Heart right ventricle (tissue), 16 donors: ENCODE results near the gene SDCCAG8. TPM values are rescaled to one million over a fixed set of nuclear protein-coding genes. Genes with fewer than 3 reads are reported as not detected.

Source experiments
- ATAC-seq, 8 donors: fragments of 200-7000 bp; cut with Tn5 transposase; one replicate each; pipeline ENCODE4 v1.9.1; 2020; ENCODE audit warnings: mild to moderate bottlenecking in 8 of 8, moderate library complexity in 8 of 8, moderate number of reproducible peaks in 1 of 8
- DNase-seq, 2 donors: peaks; one replicate each; pipeline ENCODE4 v3.0.0-alpha.2; 2020
- H3K27ac ChIP-seq, 10 donors: fragments of 200-600 bp; sonication (generic) in 2 of 10; one replicate each; pipeline versions ENCODE4 v1.5.0 to v1.8.0; 2020 to 2022; ENCODE audit warnings: mild to moderate bottlenecking in 3 of 10
- H3K27me3 ChIP-seq, 7 donors: fragments of 200-600 bp; one replicate each; pipeline ENCODE4 v1.8.0; 2021 to 2022; ENCODE audit warnings: mild to moderate bottlenecking in 2 of 7
- H3K36me3 ChIP-seq, 9 donors: fragments of 200-600 bp; sonication (generic) in 1 of 9; one replicate each; pipeline versions ENCODE4 v1.5.0 to v1.8.0; 2020 to 2022; ENCODE audit warnings: mild to moderate bottlenecking in 2 of 9
- H3K4me1 ChIP-seq, 9 donors: fragments of 200-600 bp; sonication (generic) in 1 of 9; one replicate each; pipeline versions ENCODE4 v1.5.0 to v1.8.0; 2020 to 2022; ENCODE audit warnings: mild to moderate bottlenecking in 4 of 9
- H3K4me3 ChIP-seq, 10 donors: fragments of 200-600 bp; sonication (generic) in 2 of 10; one replicate each; pipeline versions ENCODE4 v1.5.0 to v1.8.0; 2020 to 2022; ENCODE audit warnings: mild to moderate bottlenecking in 7 of 10, moderate library complexity in 2 of 10
- H3K9me3 ChIP-seq, 11 donors: fragments of 200-600 bp in 10 of 11; sonication (generic) in 2 of 11; one replicate each; pipeline versions ENCODE4 v1.5.0 to v1.8.0; 2013 to 2022; ENCODE audit warnings: mild to moderate bottlenecking in 2 of 11, control low read depth in 1 of 11, moderate library complexity in 1 of 11
- CTCF ChIP-seq, 9 donors: fragments of 200-600 bp; sonication (generic) in 2 of 9; IDR thresholded peaks; one replicate each; pipeline versions ENCODE4 v1.5.0 to v1.8.0; 2021 to 2022; ENCODE audit warnings: antibody characterized with exemption in 9 of 9, mild to moderate bottlenecking in 5 of 9, moderate library complexity in 1 of 9
- WGBS, 2 donors: extraction: QIAGEN DNeasy Blood & Tissue Kit; methylation state at CpG; one replicate each; pipeline ENCODE4 v1.1.7; 2013; ENCODE audit warnings: inconsistent platforms in 1 of 2; 5-methylcytosine and 5-hydroxymethylcytosine counted together
- intact Hi-C, 10 donors: fragments of 100-400 bp; cut with DNase I; formaldehyde crosslinking; loops; one replicate each; pipeline versions ENCODE4 v1.11.1 to v1.14.2; 2022
- polyA plus RNA-seq, 2 donors: library from polyadenylated mRNA; stranded (reverse); fragments of 200-250 nt; gene quantifications; one replicate each; pipeline ENCODE4 v1.2.3, GENCODE V29; 2013
- total RNA-seq, 10 donors: library from RNA; stranded (reverse); fragmentation: NEBNext Ultra II Directional in 3 of 10; extraction: Animal tissue kit (Norgen Biotek cat#: 25700) in 3 of 10; gene quantifications; one replicate each; pipeline versions ENCODE4 v1.2.1 to v1.2.4, GENCODE V29; 2021 to 2023
- donor health status: Arrhythmogenic right ventricular cardiomyopathy.
- donor health status: ischemic (EF 13 %, LVEDD 7.1; RV severe dilation, severe dysfunction).
- donor health status: healthy with polysubstance abuse.
- donor health status: DM: no; HTN: yes; CAD: no.
- donor health status: DM: no; HTN: no; CAD: no.
- donor health status: ischemic (EF 25% LVEDD 6.9; RV normal size, moderate dysfunction).
- donor health status: ischemic (EF 25% LVEDD 5.7; RV mildly dilated, moderate dysfunction).
- donor health status: healthy.
- donor health status: DM: yes; HTN: yes; CAD: no.
- donor health status: Ischemic cardiomyopathy.
- donor health status: ischemic (EF 35%, LVEDD 5.7; RV mildly dilated, moderate dysfunction).
- donor health status: nonischemic (EF 11% LVEDD 7.7; RV severe dilation, severe dysfunction).
- donor health status: DM: yes; HTN: yes; CAD: no.
- donor health status: PGD.
- donor health status: ischemic (EF 29% LVEDD 5.4; RV normal size, mild dysfunction).
- donor health status: nonischemic (EF 23%, LVEDD 6.1; RV moderate dilation, normal function).

Gene SDCCAG8
- total and polyA plus RNA-seq, 12 donors = 7.7 to 37.1 (median 26.3) TPM

GRCh38 chr1:243520831-243521230 lies 265.0 kb downstream of the SDCCAG8 start:
- 40 to 63% methylated on average over 1 of the region's 1 CpG for WGBS, 2 donors

GRCh38 chr1:243523766-243524165 lies 267.9 kb downstream of the SDCCAG8 start:
- intact Hi-C loops = no loop called here
- H3K9me3 ChIP-seq = peaks cover 0 to 4% (median 0%) of the 10 kb centered on the region in 11 donors
- peaks cover 0 to 6% (median 0%) of the 10 kb centered on the region in 9 donors for H3K4me1 ChIP-seq
- WGBS, 2 donors = 86 to 87% methylated on average over 5 of the region's 5 CpGs
- H3K27ac ChIP-seq = no peak overlapping the region
- DNase-seq (no peak), ATAC-seq (no peak)
- H3K27me3 ChIP-seq = no peaks in the 10 kb centered on the region
- TF ChIP-seq CTCF (IDR thresholded peaks at IDR 0.05) = no peak
- peaks cover 0 to 3% (median 0%) of the 10 kb centered on the region in 9 donors for H3K36me3 ChIP-seq
- no peak overlapping the region for H3K4me3 ChIP-seq

More at GRCh38 chr1:243520831-243521230, 265.0 kb downstream of the SDCCAG8 start:
- no peak for ATAC-seq
- peaks cover 0 to 17% (median 0%) of the 10 kb centered on the region in 9 donors for H3K36me3 ChIP-seq
- intact Hi-C loops = no loop called here
- H3K9me3 ChIP-seq = peaks cover 0 to 17% (median 5%) of the 10 kb centered on the region in 11 donors
- peaks cover 0 to 8% (median 0%) of the 10 kb centered on the region in 9 donors for H3K4me1 ChIP-seq
- DNase-seq = no peak
- TF ChIP-seq CTCF (IDR thresholded peaks at IDR 0.05) = no peak
- H3K27me3 ChIP-seq = no peaks in the 10 kb centered on the region
- no peak overlapping the region for H3K4me3 ChIP-seq
- H3K27ac ChIP-seq = no peak overlapping the region

- DNase-seq = no peak
- H3K27ac ChIP-seq = no peak overlapping the region
- peaks cover 0 to 5% (median 0%) of the 10 kb centered on the region in 11 donors for H3K9me3 ChIP-seq
- ATAC-seq = no peak
- peaks cover 0 to 3% (median 0%) of the 10 kb centered on the region in 9 donors for H3K36me3 ChIP-seq
- intact Hi-C loops = no loop called here
- no peak overlapping the region for H3K4me3 ChIP-seq
- H3K27me3 ChIP-seq = no peaks in the 10 kb centered on the region
- no peak for TF ChIP-seq CTCF (IDR thresholded peaks at IDR 0.05)
- 86 to 91% methylated on average over 2 of the region's 2 CpGs for WGBS, 2 donors
- no peaks in the 10 kb centered on the region for H3K4me1 ChIP-seq
Measured at GRCh38 chr1:243525085-243525487, 269.2 kb downstream of the SDCCAG8 start.

GRCh38 chr1:243526180-243526579 lies 270.3 kb downstream of the SDCCAG8 start:
- Histone ChIP-seq H3K4me1 (no peaks in the 10 kb centered on the region), H3K36me3 (peaks cover 0 to 3% (median 0%) of the 10 kb centered on the region in 9 donors), H3K27me3 (no peaks in the 10 kb centered on the region), H3K9me3 (peaks cover 0 to 5% (median 0%) of the 10 kb centered on the region in 11 donors), H3K27ac (no peak overlapping the region), H3K4me3 (no peak overlapping the region)
- 97% methylated on average over 7 of the region's 7 CpGs for WGBS, 2 donors
- DNase-seq = no peak
- intact Hi-C loops = no loop called here
- no peak for TF ChIP-seq CTCF (IDR thresholded peaks at IDR 0.05)
- ATAC-seq = no peak
